Ovary (tissue), 3 donors: Measurements from ENCODE around the gene MPV17L2.

ENCODE experiments used
- EP300 ChIP-seq: sonication (generic); formaldehyde crosslinking; IDR thresholded peaks from one replicate; pipeline ENCODE4 v1.6.1; 2017; ENCODE audit warnings: antibody characterized with exemption
- TF ChIP-seq, protein P1 (sequence below), 3 donors: fragments of 450-650 bp in 2 of 3; fragments of 200-600 bp in 1 of 3; IDR thresholded peaks; one replicate each; pipeline versions ENCODE4 v1.5.1 to v1.8.0; 2016 to 2022; ENCODE audit warnings: antibody characterized with exemption in 3 of 3, mild to moderate bottlenecking in 1 of 3
- donor health status: DM: no; HTN: no; CAD: no.

DNA sequence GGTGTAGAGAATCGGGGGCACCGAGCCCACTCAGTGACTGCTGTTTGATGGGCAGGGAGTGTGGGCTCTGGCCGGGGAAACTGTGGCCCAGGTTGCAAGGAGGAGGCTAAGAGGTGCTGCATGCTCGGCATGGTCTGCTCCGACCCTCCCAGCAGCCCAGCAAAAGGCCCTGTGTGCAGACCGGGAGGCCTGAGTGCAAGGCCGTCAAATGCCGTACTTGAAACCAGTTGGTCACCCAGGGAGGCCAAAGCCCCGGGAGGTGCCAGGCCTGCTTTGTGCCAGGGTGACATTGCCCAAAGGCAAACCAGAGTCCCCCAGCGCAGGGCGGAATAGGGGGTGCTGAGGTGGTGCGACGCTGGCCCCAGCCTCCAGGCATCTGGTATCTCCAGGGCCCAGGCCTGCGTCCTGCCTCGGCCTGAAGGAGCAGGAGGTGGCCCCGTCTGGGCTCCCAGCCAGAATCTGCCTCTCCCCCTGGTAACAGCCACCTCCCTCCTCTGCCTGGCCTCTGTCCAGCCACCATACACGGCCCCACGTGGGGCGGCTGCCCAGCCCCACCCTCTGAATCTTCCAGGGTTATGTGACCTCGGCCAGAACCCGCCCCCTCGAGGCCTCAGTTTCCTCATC, 36.1 kb upstream of the MPV17L2 start:
- TF ChIP-seq, protein P1, sequence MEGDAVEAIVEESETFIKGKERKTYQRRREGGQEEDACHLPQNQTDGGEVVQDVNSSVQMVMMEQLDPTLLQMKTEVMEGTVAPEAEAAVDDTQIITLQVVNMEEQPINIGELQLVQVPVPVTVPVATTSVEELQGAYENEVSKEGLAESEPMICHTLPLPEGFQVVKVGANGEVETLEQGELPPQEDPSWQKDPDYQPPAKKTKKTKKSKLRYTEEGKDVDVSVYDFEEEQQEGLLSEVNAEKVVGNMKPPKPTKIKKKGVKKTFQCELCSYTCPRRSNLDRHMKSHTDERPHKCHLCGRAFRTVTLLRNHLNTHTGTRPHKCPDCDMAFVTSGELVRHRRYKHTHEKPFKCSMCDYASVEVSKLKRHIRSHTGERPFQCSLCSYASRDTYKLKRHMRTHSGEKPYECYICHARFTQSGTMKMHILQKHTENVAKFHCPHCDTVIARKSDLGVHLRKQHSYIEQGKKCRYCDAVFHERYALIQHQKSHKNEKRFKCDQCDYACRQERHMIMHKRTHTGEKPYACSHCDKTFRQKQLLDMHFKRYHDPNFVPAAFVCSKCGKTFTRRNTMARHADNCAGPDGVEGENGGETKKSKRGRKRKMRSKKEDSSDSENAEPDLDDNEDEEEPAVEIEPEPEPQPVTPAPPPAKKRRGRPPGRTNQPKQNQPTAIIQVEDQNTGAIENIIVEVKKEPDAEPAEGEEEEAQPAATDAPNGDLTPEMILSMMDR (IDR thresholded peaks at IDR 0.05) = peak in 1 of 3 donors; percentile 12
- no peak for TF ChIP-seq EP300
